Endodermal cell (in vitro differentiated cells): Measurements from ENCODE around the gene UBE2K. TPM values are rescaled to one million over a fixed set of nuclear protein-coding genes. Genes with fewer than 3 reads are reported as not detected.

Experiments used
- DNase-seq: peaks from one replicate; pipeline ENCODE4 v3.0.0-alpha.2; 2017
- H3K27ac ChIP-seq: 2 replicates; pipeline ENCODE4 v1.5.1; 2013; ENCODE audit warnings: mild to moderate bottlenecking, low read depth, low read length, moderate library complexity
- H3K27me3 ChIP-seq: 2 replicates; pipeline ENCODE4 v1.6.1; 2013; ENCODE audit warnings: mild to moderate bottlenecking, low read length, moderate library complexity; ENCODE audit not compliant: insufficient read depth, control insufficient read depth, poor library complexity, severe bottlenecking
- H3K36me3 ChIP-seq: 2 replicates; pipeline ENCODE4 v1.7.0; 2013; ENCODE audit warnings: mild to moderate bottlenecking, low read length, moderate library complexity; ENCODE audit not compliant: control insufficient read depth, insufficient read depth
- H3K4me1 ChIP-seq: one replicate; pipeline ENCODE4 v1.7.0; 2013; ENCODE audit warnings: low read length; ENCODE audit not compliant: control insufficient read depth, insufficient read depth
- H3K4me3 ChIP-seq: 2 replicates; pipeline ENCODE4 v1.5.1; 2013; ENCODE audit warnings: mild to moderate bottlenecking, low read length, moderate library complexity
- H3K9ac ChIP-seq: 2 replicates; pipeline ENCODE4 v1.6.1; 2013; ENCODE audit warnings: mild to moderate bottlenecking, low read length, moderate library complexity; ENCODE audit not compliant: poor library complexity, severe bottlenecking; ENCODE audit errors: extremely low read depth
- H3K9me3 ChIP-seq: 2 replicates; pipeline ENCODE4 v1.6.1; 2013; ENCODE audit warnings: mild to moderate bottlenecking, low read length, moderate library complexity; ENCODE audit not compliant: control insufficient read depth
- H3K27ac Mint-ChIP-seq: 2 replicates; pipeline ENCODE4 v1.8.0; 2020; ENCODE audit warnings: mixed read lengths
- H3K27me3 Mint-ChIP-seq: 2 replicates; pipeline ENCODE4 v1.8.0; 2021; ENCODE audit warnings: mild to moderate bottlenecking, mixed read lengths; ENCODE audit not compliant: insufficient read depth
- H3K36me3 Mint-ChIP-seq: 2 replicates; pipeline ENCODE4 v1.8.0; 2020; ENCODE audit warnings: low read depth, mixed read lengths
- H3K4me1 Mint-ChIP-seq: 2 replicates; pipeline ENCODE4 v1.8.0; 2020; ENCODE audit warnings: mixed read lengths
- H3K4me3 Mint-ChIP-seq: 2 replicates; pipeline ENCODE4 v1.8.0; 2020; ENCODE audit warnings: mild to moderate bottlenecking, moderate library complexity, mixed read lengths
- H3K9me3 Mint-ChIP-seq: 2 replicates; pipeline ENCODE4 v1.8.0; 2020; ENCODE audit warnings: mild to moderate bottlenecking, mixed read lengths
- CTCF ChIP-seq: fragments of 200-600 bp; sonication (generic); conservative IDR thresholded peaks from 2 replicates; pipeline ENCODE4 v1.5.0; 2021; ENCODE audit warnings: antibody characterized with exemption, mild to moderate bottlenecking
- WGBS, 2 experiments: methylation state at CpG; one replicate each; pipeline versions ENCODE4 v1.1.5 to v1.1.7; 2013; ENCODE audit warnings: missing lambda C conversion rate in 2 of 2, mixed read lengths in 1 of 2; ENCODE audit not compliant: insufficient coverage in 1 of 2, insufficient read length in 1 of 2; 5-methylcytosine and 5-hydroxymethylcytosine counted together
- total RNA-seq, 2 donors: library from RNA; stranded (reverse); fragmentation: NEBNext Ultra II Directional in 1 of 2; extraction: Animal tissue kit (Norgen Biotek cat#: 25700) in 1 of 2; gene quantifications; 2 replicates in 1 of 2; 3 replicates in 1 of 2; pipeline ENCODE4 v1.2.1, GENCODE V29; 2021

UBE2K gene
- total RNA-seq, 2 donors from 2014 or later = 139 to 143 TPM

- TF ChIP-seq CTCF = no peak
- Mint-ChIP-seq H3K9me3 (no peaks in the 10 kb centered on the region), H3K4me1 (peaks cover 10% of the 10 kb centered on the region), H3K27ac (peak overlapping the region; percentile 35), H3K4me3 (no peak overlapping the region), H3K36me3 (peaks cover 15% of the 10 kb centered on the region), H3K27me3 (no peaks in the 10 kb centered on the region)
- H3K4me1 ChIP-seq = no peaks in the 10 kb centered on the region
- no peak overlapping the region for H3K27ac ChIP-seq
- no peak overlapping the region for H3K9ac ChIP-seq
- 94 to 98% methylated on average over 5 of the region's 5 CpGs for WGBS, 2 experiments
- DNase-seq = no peak
- peaks cover 19% of the 10 kb centered on the region for H3K36me3 ChIP-seq
- no peak overlapping the region for H3K4me3 ChIP-seq
- H3K27me3 ChIP-seq = no peaks in the 10 kb centered on the region
- no peaks in the 10 kb centered on the region for H3K9me3 ChIP-seq
These were observed 120.7 kb downstream of the UBE2K start for GRCh38 chr4:39818646-39819045.

GRCh38 chr4:39820186-39820585, 122.2 kb downstream of the UBE2K start:
- no peaks in the 10 kb centered on the region for H3K9me3 ChIP-seq
- H3K4me1 ChIP-seq = no peaks in the 10 kb centered on the region
- H3K4me3 ChIP-seq = no peak overlapping the region
- Mint-ChIP-seq H3K4me1 (peaks cover 10% of the 10 kb centered on the region), H3K9me3 (no peaks in the 10 kb centered on the region), H3K27ac (peak overlapping the region; percentile 75), H3K4me3 (no peak overlapping the region), H3K36me3 (peaks cover 26% of the 10 kb centered on the region), H3K27me3 (no peaks in the 10 kb centered on the region)
- peak; percentile 74 for DNase-seq
- no peak for TF ChIP-seq CTCF
- H3K27ac ChIP-seq = no peak overlapping the region
- H3K27me3 ChIP-seq = no peaks in the 10 kb centered on the region
- no peak overlapping the region for H3K9ac ChIP-seq
- H3K36me3 ChIP-seq = peaks cover 34% of the 10 kb centered on the region
- 60% methylated on average over 4 of the region's 5 CpGs; no CpG with 5 or more reads in 1 of the 2 experiments for WGBS, 2 experiments

- no peak for DNase-seq
- Mint-ChIP-seq H3K4me3 (no peak overlapping the region), H3K9me3 (no peaks in the 10 kb centered on the region), H3K36me3 (peaks cover 35% of the 10 kb centered on the region), H3K27me3 (no peaks in the 10 kb centered on the region), H3K27ac (peak overlapping the region; percentile 49), H3K4me1 (peaks cover 10% of the 10 kb centered on the region)
- peaks cover 44% of the 10 kb centered on the region for H3K36me3 ChIP-seq
- no peak for TF ChIP-seq CTCF
- H3K4me3 ChIP-seq = no peak overlapping the region
- no peaks in the 10 kb centered on the region for H3K27me3 ChIP-seq
- H3K4me1 ChIP-seq = no peaks in the 10 kb centered on the region
- no peaks in the 10 kb centered on the region for H3K9me3 ChIP-seq
- H3K9ac ChIP-seq = no peak overlapping the region
- 97 to 98% methylated on average over 7 to 9 of the region's 9 CpGs for WGBS, 2 experiments
- no peak overlapping the region for H3K27ac ChIP-seq
These were observed 124.0 kb downstream of the UBE2K start for GRCh38 chr4:39821951-39822350.
